ENCODE data around the gene OR6B1.
"Not testable (repeated sequence)": the region's sequence is repeated elsewhere in the genome, so short reads cannot be mapped to it uniquely, and the experiment has no call there.

The OR6B1 gene

DNA sequence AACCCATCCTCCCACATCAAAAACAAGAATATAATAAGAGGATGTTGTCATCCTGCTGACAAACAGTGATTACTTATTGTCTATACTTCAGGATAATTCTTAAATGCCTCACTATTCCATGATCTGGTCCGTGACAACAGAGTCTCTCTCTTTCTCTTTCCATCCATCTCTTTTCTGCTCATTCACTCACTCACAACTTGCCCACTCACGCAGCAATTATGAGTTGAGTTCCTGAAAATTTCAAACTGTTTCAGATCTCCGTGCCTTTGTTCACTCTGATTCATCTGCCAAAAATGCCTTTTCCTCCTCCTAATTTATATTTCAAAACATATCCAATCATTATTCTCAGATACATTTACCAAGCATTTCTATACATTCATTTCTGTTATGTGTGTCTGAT lies 1.4 kb downstream of the OR6B1 start:
- no peaks in the 10 kb centered on the region for H3K27me3 ChIP-seq
- H3K27ac ChIP-seq = no peak overlapping the region
- H3K4me2 ChIP-seq = no peak overlapping the region
- no peak for TF ChIP-seq Cebpa-rat (IDR thresholded peaks at IDR 0.05)
- H3K4me3 ChIP-seq = no peak overlapping the region
- H4K20me1 ChIP-seq = no peaks in the 10 kb centered on the region
- no peaks in the 10 kb centered on the region for H3K4me1 ChIP-seq
- H3K36me3 ChIP-seq = no peaks in the 10 kb centered on the region
- no peak overlapping the region for H3K9ac ChIP-seq
- no peaks in the 10 kb centered on the region for H3K9me3 ChIP-seq

DNA sequence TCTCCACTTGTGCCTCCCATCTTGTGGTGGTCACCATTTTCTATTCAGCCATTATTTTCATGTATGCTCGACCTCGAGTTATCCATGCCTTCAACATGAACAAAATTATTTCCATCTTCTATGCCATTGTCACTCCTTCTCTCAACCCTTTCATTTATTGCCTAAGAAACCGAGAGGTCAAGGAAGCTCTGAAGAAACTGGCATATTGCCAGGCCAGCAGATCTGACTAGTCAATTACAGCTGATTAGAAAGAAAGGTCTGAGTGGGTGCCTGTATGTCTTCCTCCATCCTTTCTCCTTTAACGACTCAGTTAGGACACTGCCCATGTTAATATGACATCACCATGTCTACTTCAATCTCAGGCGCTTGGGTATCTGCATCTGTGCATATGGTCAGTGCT lies 4.6 kb downstream of the OR6B1 start:
- H3K36me3 ChIP-seq = no peaks in the 10 kb centered on the region; the same call in 1 of the 2 replicates
- no peaks in the 10 kb centered on the region for H4K20me1 ChIP-seq
- H3K9me3 ChIP-seq = peaks cover 16% of the 10 kb centered on the region
- no peak overlapping the region for H3K27ac ChIP-seq
- H3K4me1 ChIP-seq = no peaks in the 10 kb centered on the region
- no peak overlapping the region for H3K4me3 ChIP-seq
- no peak for TF ChIP-seq Cebpa-rat (IDR thresholded peaks at IDR 0.05)
- H3K27me3 ChIP-seq = no peaks in the 10 kb centered on the region
- no peak overlapping the region for H3K9ac ChIP-seq
- H3K4me2 ChIP-seq = no peak overlapping the region

DNA sequence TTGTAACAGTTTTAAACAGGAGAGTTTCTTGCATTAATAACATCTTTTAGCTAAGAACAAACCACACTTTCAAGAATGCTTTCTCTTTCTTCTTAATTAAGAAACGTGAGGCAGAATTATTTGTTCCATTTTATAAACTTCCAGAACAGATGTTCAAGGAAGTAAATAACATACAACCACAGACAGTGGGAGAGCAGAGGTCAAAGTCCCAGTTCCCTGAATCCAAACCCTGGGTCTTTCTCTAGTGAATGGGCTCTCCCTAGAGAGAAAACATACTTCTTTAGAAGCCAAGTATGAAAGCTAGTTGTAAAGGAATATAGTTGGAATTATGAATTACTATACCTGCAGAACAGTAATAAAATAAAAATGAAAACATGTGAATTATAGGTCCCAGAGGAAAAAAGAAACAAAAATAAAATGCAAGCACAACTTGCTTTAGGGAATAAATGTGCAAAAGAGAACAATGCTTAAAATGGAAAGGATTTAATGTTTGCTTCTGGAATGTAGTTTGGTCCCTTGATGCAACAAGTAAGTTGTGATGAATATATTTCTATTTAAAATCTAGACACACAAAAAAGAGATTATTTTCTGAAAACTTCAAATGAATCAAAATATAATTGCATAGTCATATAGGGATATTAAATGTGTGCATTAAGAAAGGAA lies 6.0 kb downstream of the OR6B1 start:
- Histone ChIP-seq H3K27ac (no peak overlapping the region), H3K4me2 (no peak overlapping the region), H3K9ac (no peak overlapping the region), H3K4me3 (no peak overlapping the region), H4K20me1 (no peaks in the 10 kb centered on the region), H3K36me3 (no peaks in the 10 kb centered on the region; the same call in 1 of the 2 replicates), H3K4me1 (no peaks in the 10 kb centered on the region; the same call in 1 of the 2 replicates), H3K9me3 (peaks cover 30% of the 10 kb centered on the region), H3K27me3 (no peaks in the 10 kb centered on the region)
- no peak for TF ChIP-seq Cebpa-rat (IDR thresholded peaks at IDR 0.05)

DNA sequence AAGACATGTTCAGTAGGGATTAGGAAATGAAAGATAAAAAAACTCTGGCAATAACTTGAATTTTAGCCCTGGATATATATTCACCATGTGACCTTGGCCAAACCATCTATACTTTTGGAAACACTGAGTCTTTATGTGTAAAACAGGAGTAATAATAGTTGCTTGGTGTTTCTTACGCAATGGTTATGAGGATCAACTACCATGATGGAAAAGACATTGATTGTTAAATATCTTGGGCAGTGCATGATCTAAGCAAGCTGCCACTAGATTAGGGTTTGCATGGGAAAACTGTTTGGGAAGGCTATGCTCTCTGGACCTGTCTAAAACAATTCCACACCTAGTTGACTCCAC lies 6.5 kb downstream of the OR6B1 start:
- Histone ChIP-seq H3K27me3 (no peaks in the 10 kb centered on the region), H3K9me3 (peaks cover 33% of the 10 kb centered on the region)

GRCh38 chr7:144009361-144009760 lies 9.2 kb downstream of the OR6B1 start:
- Histone ChIP-seq H3K4me3 (no peak overlapping the region), H3K27ac (no peak overlapping the region), H3K4me2 (no peak overlapping the region), H3K27me3 (no peaks in the 10 kb centered on the region), H3K9ac (no peak overlapping the region), H3K4me1 (no peaks in the 10 kb centered on the region; the same call in 1 of the 2 replicates), H4K20me1 (no peaks in the 10 kb centered on the region), H3K36me3 (no peaks in the 10 kb centered on the region; the same call in 1 of the 2 replicates), H3K9me3 (peaks cover 33% of the 10 kb centered on the region)
- TF ChIP-seq Cebpa-rat (IDR thresholded peaks at IDR 0.05) = no peak

More for the DNA sequence above, 6.5 kb downstream of the OR6B1 start:
- H3K36me3 ChIP-seq = no peaks in the 10 kb centered on the region; the same call in 1 of the 2 replicates
- H3K27ac ChIP-seq = no peak overlapping the region
- H3K4me3 ChIP-seq = no peak overlapping the region
- no peak overlapping the region for H3K4me2 ChIP-seq
- no peak overlapping the region for H3K9ac ChIP-seq
- H4K20me1 ChIP-seq = no peaks in the 10 kb centered on the region
- TF ChIP-seq Cebpa-rat (IDR thresholded peaks at IDR 0.05) = no peak
- H3K4me1 ChIP-seq = no peaks in the 10 kb centered on the region; the same call in 1 of the 2 replicates

GRCh38 chr7:144010061-144010460 lies 9.9 kb downstream of the OR6B1 start:
- H4K20me1 ChIP-seq, H3K4me2 ChIP-seq, H3K36me3 ChIP-seq, H3K27ac ChIP-seq, H3K9ac ChIP-seq, H3K4me1 ChIP-seq, H3K4me3 ChIP-seq, H3K27me3 ChIP-seq: not testable (repeated sequence)
- H3K9me3 ChIP-seq = peaks cover 33% of the 10 kb centered on the region

- not testable (repeated sequence) for H3K27me3 ChIP-seq, H3K36me3 ChIP-seq, H4K20me1 ChIP-seq, H3K4me2 ChIP-seq, H3K4me1 ChIP-seq, H3K27ac ChIP-seq, H3K4me3 ChIP-seq, H3K9ac ChIP-seq
- peaks cover 33% of the 10 kb centered on the region for H3K9me3 ChIP-seq
These were observed 10.7 kb downstream of the OR6B1 start for GRCh38 chr7:144010821-144011220.

GRCh38 chr7:144011458-144012230 lies 11.5 kb downstream of the OR6B1 start:
- H3K27me3 ChIP-seq = no peaks in the 10 kb centered on the region

GRCh38 chr7:144018065-144018464 lies 17.9 kb downstream of the OR6B1 start:
- H3K4me3 ChIP-seq = no peak overlapping the region
- no peak overlapping the region for H3K4me2 ChIP-seq
- no peaks in the 10 kb centered on the region for H3K27me3 ChIP-seq
- H3K9ac ChIP-seq = no peak overlapping the region
- no peaks in the 10 kb centered on the region for H3K9me3 ChIP-seq
- no peak overlapping the region for H3K27ac ChIP-seq
- no peaks in the 10 kb centered on the region for H4K20me1 ChIP-seq
- H3K4me1 ChIP-seq = no peaks in the 10 kb centered on the region
- H3K36me3 ChIP-seq = no peaks in the 10 kb centered on the region
- TF ChIP-seq Cebpa-rat (IDR thresholded peaks at IDR 0.05) = no peak

More at GRCh38 chr7:144011458-144012230, 11.5 kb downstream of the OR6B1 start:
- Histone ChIP-seq H4K20me1 (no peaks in the 10 kb centered on the region), H3K4me3 (no peak overlapping the region), H3K4me1 (no peaks in the 10 kb centered on the region; the same call in 1 of the 2 replicates), H3K4me2 (no peak overlapping the region), H3K36me3 (no peaks in the 10 kb centered on the region; the same call in 1 of the 2 replicates), H3K27ac (no peak overlapping the region), H3K9me3 (peaks cover 33% of the 10 kb centered on the region), H3K9ac (no peak overlapping the region)
- no peak for TF ChIP-seq Cebpa-rat (IDR thresholded peaks at IDR 0.05)

GRCh38 chr7:144019457-144019856 lies 19.3 kb downstream of the OR6B1 start:
- Histone ChIP-seq H3K9me3 (no peaks in the 10 kb centered on the region), H4K20me1 (no peaks in the 10 kb centered on the region), H3K4me1 (no peaks in the 10 kb centered on the region), H3K36me3 (no peaks in the 10 kb centered on the region), H3K27me3 (no peaks in the 10 kb centered on the region), H3K27ac (no peak overlapping the region), H3K9ac (no peak overlapping the region), H3K4me2 (no peak overlapping the region), H3K4me3 (no peak overlapping the region)
- no peak for TF ChIP-seq Cebpa-rat (IDR thresholded peaks at IDR 0.05)

All from BLaER1 (cell line).